ENCODE measurements around the gene GATA1.

GATA1 gene

DNA sequence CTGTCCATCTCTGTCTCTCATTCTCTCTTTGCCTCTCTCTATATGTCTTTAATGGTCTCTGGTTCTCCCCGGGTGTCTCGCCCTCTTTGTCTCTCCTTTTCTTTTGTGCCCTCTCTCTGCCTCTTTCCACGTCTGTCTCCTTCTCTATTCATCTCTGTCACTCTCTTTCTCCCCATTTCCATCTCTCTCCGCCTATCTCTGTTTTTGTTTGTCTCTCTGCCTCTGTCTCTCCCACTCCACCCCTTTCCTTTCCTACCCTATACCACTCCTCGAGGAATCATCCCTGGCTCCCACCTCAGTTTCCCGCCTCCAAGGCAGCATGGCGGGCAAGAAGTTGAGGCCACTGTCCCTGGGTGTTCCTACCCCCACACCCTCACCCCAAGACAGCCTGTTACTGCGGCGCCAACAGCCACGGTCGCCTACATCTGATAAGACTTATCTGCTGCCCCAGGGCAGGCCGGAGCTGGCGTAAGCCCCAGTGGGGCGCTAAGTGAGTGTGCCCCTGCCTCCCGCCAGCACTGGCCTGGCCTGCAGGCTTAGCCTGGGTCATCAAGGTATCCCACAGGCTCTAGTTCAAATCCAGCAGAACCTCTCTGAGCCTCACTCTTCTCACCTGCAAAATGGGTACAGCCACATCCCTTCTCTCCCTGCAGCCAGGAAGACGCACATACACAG, 713 bp upstream of the GATA1 start:
- no peak for DNase-seq

DNA sequence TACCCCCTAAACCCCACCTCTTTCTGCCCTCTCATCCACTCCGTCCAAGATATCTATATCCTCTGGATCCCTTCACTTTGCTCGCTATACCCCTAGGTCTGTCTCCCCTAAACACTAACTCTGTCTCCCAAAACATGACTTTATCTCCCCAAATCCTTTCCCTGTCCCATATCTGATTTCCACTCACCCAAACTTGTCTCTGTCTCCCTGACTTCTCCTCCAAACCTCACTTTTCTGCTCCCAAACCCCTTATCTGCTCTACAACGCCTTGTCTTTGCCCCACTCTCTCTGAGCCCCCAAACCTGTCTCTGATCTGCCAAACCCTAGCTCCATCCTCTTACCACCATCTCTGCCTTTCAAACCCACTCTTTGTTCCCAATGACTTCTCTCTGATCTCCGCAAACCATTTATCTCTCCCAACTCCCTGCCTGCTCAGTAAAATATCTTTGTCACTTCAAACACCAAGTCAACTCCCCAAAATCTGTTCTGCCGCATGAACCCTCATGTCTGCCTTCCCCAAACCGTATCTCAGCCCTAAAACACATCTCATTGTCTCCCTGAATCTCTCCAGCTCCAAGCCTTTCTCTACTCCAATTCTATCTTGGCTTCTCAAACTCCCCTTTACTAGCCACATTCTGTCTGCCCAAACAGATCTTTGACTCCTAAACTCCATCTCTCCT, 575 bp downstream of the GATA1 start:
- no peak for DNase-seq

GRCh38 chrX:48787505-48788443, 1.4 kb downstream of the GATA1 start:
- DNase-seq = no peak

DNA sequence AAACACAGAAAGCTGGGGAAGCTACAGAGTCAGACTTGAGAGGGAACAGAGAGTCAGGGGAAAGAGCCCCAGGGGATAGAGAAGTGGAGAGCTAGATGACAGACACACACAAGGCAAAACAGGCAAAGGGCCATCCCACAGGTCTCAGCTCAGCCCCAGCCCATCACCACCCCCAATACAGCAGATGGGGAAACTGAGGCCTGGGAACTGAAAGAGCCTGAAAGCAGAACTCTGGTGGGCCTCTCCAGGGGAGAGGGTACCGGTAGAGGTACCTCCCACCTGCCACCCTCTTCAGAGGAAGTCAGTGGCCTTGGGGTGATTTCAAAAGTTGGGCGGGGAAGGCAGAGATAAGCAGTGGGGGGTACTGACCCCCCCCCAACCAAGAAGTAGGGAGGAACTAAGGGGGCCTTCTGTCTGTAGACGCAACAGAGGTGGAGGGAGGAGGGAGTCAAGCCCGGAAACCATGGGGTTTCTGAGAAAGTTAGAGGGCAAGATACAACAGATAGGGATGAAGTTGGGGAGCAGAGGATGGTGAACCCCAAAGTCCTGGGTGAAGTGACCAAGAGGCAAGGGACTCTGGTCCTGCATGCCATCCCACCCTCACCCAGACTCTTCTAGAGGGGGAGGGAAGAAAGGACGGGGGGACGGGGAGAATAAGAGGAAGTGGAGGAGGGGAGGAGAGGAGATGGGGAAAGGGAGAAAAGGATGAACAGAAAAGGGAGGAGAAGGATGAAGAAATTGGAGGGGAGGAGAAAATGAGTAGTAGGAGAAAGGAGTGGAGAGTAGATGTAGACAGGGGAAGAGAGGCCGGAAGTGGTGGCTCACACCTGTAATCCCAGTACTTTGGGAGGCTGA, 3.2 kb downstream of the GATA1 start:
- DNase-seq = no peak

GRCh38 chrX:48790477-48790876, 4.1 kb downstream of the GATA1 start:
- no peak for DNase-seq

DNA sequence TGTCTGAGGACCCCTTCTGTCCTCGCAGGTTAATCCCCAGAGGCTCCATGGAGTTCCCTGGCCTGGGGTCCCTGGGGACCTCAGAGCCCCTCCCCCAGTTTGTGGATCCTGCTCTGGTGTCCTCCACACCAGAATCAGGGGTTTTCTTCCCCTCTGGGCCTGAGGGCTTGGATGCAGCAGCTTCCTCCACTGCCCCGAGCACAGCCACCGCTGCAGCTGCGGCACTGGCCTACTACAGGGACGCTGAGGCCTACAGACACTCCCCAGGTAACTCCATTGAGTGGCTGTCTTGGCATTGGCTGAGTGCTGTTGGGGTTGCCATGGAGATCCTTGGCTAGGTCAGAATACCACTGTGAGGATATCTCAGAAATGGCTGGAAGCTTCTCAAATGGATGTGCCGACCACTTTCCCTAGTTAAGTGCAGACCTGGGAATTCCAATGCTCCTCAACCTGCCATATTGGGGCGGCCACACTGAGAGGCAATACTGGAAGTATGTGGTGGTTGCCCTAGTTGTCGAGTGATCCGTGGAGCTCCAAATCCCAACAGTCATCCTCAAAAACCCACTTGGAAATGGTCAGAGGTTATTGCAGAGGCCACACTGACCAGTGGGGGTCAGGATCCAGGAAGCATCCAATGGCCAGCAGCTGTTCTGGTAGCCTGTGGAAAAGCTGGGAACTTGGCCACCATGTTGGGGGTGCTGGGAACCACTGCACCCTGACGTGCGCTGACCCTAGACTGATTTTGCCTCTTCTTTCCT, 4.9 kb downstream of the GATA1 start:
- no peak for DNase-seq

DNA sequence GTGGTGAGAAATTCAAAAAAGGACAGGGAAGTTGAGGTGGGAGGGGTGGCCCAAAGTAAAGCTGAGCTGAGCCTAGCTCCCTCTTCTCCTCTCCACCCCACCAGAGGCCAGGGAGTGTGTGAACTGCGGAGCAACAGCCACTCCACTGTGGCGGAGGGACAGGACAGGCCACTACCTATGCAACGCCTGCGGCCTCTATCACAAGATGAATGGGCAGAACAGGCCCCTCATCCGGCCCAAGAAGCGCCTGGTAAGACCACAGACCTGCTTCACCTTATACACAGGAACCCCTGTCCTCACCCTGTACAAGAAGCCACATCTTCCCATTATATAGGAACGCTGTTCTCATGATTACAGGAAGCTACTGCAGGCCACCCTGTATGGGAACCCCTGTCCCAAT, 5.8 kb downstream of the GATA1 start:
- DNase-seq = no peak

- DNase-seq = no peak
Observed at GRCh38 chrX:48793935-48794334, 7.5 kb downstream of the GATA1 start.

- DNase-seq = no peak
Observed at GRCh38 chrX:48794340-48794910, 8.0 kb downstream of the GATA1 start.

- DNase-seq = no peak
Observed at GRCh38 chrX:48794911-48795515, 8.6 kb downstream of the GATA1 start.

DNA sequence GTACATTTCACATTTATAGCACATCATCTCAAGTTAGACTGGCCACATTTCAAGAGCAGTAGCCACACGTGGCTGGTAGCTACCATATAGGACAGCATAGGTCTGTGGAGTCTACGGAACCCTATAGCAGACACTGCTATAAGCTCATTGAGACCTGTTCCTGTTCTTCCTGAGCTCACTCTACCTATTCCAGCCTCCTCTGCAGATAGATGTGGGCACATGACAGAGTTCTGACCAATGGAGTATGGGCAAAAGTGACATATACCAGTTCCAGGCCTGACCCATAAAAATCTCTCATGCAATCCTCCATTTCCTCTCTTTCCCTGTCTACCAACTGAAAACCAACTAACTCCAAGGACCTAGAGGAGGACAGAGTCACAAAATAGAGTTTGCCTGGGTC, 11.9 kb downstream of the GATA1 start:
- DNase-seq = no peak

DNA sequence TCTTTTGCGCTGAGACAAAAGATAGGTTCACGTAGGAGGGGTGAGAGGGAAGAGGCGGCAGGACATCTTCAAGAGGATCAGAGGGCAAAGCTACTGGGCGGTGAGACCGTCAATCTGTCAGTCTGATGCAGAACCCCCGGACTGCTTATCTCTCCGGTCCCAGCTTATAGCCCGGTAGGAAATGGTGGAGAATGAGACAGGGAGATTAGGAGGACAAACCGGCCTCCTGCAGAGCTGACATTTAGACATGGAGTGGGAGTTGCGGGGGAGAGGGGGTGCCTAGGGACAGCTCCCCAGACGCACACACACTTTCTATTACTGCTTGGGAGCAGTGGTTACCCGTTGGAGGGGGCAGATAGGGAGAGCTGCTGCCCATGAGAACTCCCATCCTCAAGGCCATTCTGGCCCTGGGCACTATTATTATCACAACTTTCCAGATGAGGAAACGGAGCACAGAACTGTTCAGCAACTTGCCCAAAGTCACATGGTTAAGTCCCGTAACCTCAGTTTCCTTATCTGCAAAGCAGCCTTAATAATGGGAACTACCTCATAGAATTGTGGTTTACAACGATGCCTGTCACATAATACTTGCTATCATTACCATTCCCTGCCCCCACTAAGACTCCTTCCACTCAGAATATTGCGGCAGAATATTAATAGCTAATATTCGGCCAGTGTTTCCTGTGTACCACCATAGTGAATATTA, 14.3 kb downstream of the GATA1 start:
- DNase-seq = no peak

DNA sequence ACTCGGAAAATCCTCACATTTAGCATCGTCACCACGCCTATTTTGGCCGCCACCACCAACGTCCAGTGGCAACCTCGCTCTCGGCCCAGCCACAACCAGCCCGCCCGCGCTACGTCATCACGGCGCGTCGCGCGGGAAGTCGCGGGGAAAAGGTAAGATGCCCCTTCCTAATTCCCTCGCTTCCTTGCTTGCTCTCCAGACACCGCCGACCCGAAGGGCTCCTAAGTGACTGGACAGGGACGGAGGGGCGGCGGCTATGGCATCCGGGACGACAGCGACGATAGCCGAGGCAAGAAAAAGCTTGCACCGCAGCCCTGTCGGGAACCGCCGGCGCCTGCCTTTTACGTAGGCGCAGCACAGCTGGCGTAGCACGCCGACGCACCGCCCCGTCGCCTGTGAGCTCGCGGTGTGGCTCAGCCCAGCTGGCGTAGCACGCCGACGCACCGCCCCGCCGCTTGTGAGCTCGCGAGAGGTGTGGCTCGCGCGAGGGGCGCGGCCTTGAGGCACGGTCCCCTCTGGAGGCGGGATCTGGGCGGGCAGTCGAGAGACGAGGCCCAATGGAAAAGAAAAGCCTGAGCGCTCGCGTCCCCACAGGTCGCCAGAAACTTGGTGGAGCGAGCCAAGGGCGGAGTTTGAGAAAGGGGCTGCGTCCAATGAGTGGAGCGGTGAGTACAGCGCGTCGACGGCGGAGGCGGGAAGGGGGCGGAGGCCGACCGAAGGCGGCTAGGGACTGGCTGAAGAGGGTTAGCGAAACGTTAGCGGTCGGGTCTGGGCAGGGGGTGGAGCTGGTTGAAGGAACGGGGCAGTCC, 15.1 kb downstream of the GATA1 start, which contains the start of gene HDAC6:
Gene HDAC6 (plus strand): TSS at position 788 of the 809 bp plus-strand sequence. CDS start 626 bp downstream, outside the sequence.
- DNase-seq = peak; percentile 97

GRCh38 chrX:48802089-48802904, 15.9 kb downstream of the GATA1 start:
- peak; percentile 83 for DNase-seq

DNA sequence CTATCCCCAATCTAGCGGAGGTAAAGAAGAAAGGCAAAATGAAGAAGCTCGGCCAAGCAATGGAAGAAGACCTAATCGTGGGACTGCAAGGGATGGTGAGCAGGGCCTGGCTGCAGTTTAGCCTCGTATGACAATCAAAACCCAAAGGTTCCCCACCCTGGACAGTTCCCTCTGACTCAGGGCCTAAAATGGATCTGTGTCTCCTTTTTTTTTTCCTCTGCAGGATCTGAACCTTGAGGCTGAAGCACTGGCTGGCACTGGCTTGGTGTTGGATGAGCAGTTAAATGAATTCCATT, 16.5 kb downstream of the GATA1 start:
- DNase-seq = no peak

DNA sequence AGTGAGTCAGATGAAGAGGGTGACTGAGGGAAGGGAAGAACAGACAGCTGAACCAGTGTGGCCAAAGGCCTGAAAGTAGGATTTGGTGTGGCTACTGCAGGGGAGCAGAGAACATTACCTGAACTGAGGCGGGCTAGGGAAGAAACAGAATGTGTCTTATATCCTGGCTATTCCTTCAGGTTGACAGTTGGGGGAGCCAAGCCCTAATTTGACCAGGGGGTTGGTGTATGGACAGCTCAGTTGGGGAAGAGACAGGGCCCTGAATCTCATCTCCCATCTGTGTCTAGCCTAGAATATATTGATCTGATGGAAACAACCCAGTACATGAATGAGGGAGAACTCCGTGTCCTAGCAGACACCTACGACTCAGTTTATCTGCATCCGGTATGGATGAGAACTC, 19.7 kb downstream of the GATA1 start:
- DNase-seq = peak; percentile 9

DNA sequence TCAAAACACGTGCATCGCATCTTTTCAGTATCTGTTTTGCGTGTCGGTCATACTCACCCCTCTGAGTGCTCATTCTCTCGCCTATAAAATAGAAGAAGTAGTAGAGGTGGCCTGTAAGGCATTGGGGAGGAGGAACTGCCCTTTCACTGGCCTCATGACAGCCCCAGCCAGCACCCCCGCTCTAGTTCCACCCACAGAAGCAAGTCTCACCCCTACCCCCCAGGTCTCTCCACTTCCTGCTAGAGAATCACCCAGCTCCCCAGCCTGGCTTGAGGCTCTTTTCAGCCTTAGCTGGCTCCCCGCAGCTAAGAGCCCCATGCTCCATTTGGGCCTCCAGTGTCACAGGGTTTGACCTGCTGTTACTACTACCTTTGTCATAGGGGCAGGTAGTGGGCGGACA, 27.3 kb downstream of the GATA1 start:
- DNase-seq = no peak

DNA sequence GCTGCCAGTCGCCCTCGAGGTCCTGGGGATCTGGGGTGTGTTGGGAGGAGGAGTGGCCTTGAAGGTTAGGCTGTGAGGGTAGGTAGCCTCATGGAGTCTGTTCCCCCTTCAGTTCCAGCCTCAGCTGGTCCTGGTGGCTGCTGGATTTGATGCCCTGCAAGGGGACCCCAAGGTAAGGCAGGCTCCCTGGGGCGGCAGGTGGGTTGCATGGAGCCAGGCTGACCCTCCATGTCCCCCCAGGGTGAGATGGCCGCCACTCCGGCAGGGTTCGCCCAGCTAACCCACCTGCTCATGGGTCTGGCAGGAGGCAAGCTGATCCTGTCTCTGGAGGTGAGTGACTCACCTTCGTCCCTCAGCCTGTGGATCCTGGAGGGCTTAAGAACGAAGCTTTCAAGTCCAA, 28.3 kb downstream of the GATA1 start:
- no peak for DNase-seq

GRCh38 chrX:48815266-48815665, 28.9 kb downstream of the GATA1 start:
- no peak for DNase-seq
